Skeletal muscle satellite cell (primary cell): ENCODE measurements around the gene JCAD.

Experiments
- H3K27me3 ChIP-seq: 2 replicates; pipeline ENCODE4 v1.7.0; 2013; ENCODE audit warnings: low read length; ENCODE audit not compliant: control insufficient read depth, insufficient read depth
- H3K36me3 ChIP-seq: 2 replicates; pipeline ENCODE4 v1.7.0; 2013; ENCODE audit warnings: mild to moderate bottlenecking, control low read depth, low read length; ENCODE audit not compliant: insufficient read depth
- H3K4me1 ChIP-seq: 2 replicates; pipeline ENCODE4 v1.7.0; 2013; ENCODE audit warnings: low read length; ENCODE audit not compliant: control insufficient read depth, insufficient read depth
- H3K4me2 ChIP-seq: 2 replicates; pipeline ENCODE4 v1.7.0; 2013; ENCODE audit warnings: mild to moderate bottlenecking, low read length
- H3K4me3 ChIP-seq: 2 replicates; pipeline ENCODE4 v1.7.0; 2013; ENCODE audit warnings: low read length
- H3K9ac ChIP-seq: 2 replicates; pipeline ENCODE4 v1.7.0; 2013; ENCODE audit warnings: mild to moderate bottlenecking, low read depth, low read length, moderate library complexity
- H3K9me3 ChIP-seq: replicated peaks from 2 replicates; pipeline ENCODE4 v1.7.0; 2013; ENCODE audit warnings: mild to moderate bottlenecking, control low read depth, low read length

Gene JCAD

GRCh38 chr10:30072068-30072467, 12.7 kb upstream of the JCAD start:
- Histone ChIP-seq H3K36me3 (no peaks in the 10 kb centered on the region), H3K4me3 (no peak overlapping the region), H3K4me2 (no peak overlapping the region), H3K27me3 (peaks cover 12% of the 10 kb centered on the region), H3K9me3 (no peaks in the 10 kb centered on the region), H3K4me1 (no peaks in the 10 kb centered on the region), H3K9ac (no peak overlapping the region)

GRCh38 chr10:30070001-30070685, 10.8 kb upstream of the JCAD start:
- Histone ChIP-seq H3K27me3 (peaks cover 9% of the 10 kb centered on the region), H3K4me1 (no peaks in the 10 kb centered on the region), H3K9ac (no peak overlapping the region), H3K4me2 (no peak overlapping the region), H3K36me3 (no peaks in the 10 kb centered on the region), H3K4me3 (no peak overlapping the region), H3K9me3 (no peaks in the 10 kb centered on the region)

GRCh38 chr10:30068492-30069223, 9.3 kb upstream of the JCAD start:
- peaks cover 5% of the 10 kb centered on the region for H3K27me3 ChIP-seq
- H3K4me2 ChIP-seq, result no peak overlapping the region
- H3K9ac ChIP-seq, result no peak overlapping the region
- no peaks in the 10 kb centered on the region for H3K4me1 ChIP-seq
- no peaks in the 10 kb centered on the region for H3K36me3 ChIP-seq
- no peak overlapping the region for H3K4me3 ChIP-seq
- no peaks in the 10 kb centered on the region for H3K9me3 ChIP-seq

- Histone ChIP-seq H3K4me3 (no peak overlapping the region), H3K27me3 (peaks cover 18% of the 10 kb centered on the region), H3K9ac (no peak overlapping the region), H3K36me3 (no peaks in the 10 kb centered on the region), H3K4me2 (no peak overlapping the region), H3K4me1 (no peaks in the 10 kb centered on the region), H3K9me3 (no peaks in the 10 kb centered on the region)
Measured at GRCh38 chr10:30063099-30063498, 3.7 kb upstream of the JCAD start.

GRCh38 chr10:30062582-30062981, 3.2 kb upstream of the JCAD start:
- no peaks in the 10 kb centered on the region for H3K4me1 ChIP-seq
- H3K4me3 ChIP-seq, result no peak overlapping the region
- H3K27me3 ChIP-seq, result peaks cover 19% of the 10 kb centered on the region
- no peak overlapping the region for H3K4me2 ChIP-seq
- no peak overlapping the region for H3K9ac ChIP-seq
- H3K36me3 ChIP-seq, result no peaks in the 10 kb centered on the region
- H3K9me3 ChIP-seq, result no peaks in the 10 kb centered on the region

- Histone ChIP-seq H3K27me3 (peaks cover 19% of the 10 kb centered on the region), H3K9me3 (no peaks in the 10 kb centered on the region), H3K4me2 (no peak overlapping the region), H3K9ac (no peak overlapping the region), H3K4me3 (no peak overlapping the region), H3K4me1 (no peaks in the 10 kb centered on the region), H3K36me3 (no peaks in the 10 kb centered on the region)
Measured at GRCh38 chr10:30062090-30062489, 2.7 kb upstream of the JCAD start.

- no peaks in the 10 kb centered on the region for H3K9me3 ChIP-seq
- no peaks in the 10 kb centered on the region for H3K36me3 ChIP-seq
- H3K27me3 ChIP-seq, result peaks cover 25% of the 10 kb centered on the region
- H3K4me2 ChIP-seq, result peak overlapping the region; percentile 89
- peak overlapping the region; percentile 77 for H3K4me3 ChIP-seq
- H3K4me1 ChIP-seq, result peaks cover 5% of the 10 kb centered on the region
- peak overlapping the region; percentile 78 for H3K9ac ChIP-seq
Measured at GRCh38 chr10:30058570-30059132, 735 bp downstream of the JCAD start.

- Histone ChIP-seq H3K9me3 (no peaks in the 10 kb centered on the region), H3K36me3 (no peaks in the 10 kb centered on the region), H3K27me3 (peaks cover 22% of the 10 kb centered on the region), H3K4me3 (no peak overlapping the region), H3K4me1 (peaks cover 5% of the 10 kb centered on the region), H3K4me2 (peak overlapping the region; percentile 89), H3K9ac (no peak overlapping the region)
Measured at GRCh38 chr10:30057894-30058556, 1.4 kb downstream of the JCAD start.

GRCh38 chr10:30057421-30057841, 2.0 kb downstream of the JCAD start:
- Histone ChIP-seq H3K4me3 (no peak overlapping the region), H3K9ac (no peak overlapping the region), H3K4me2 (peak overlapping the region; percentile 1), H3K4me1 (peaks cover 5% of the 10 kb centered on the region), H3K27me3 (peaks cover 20% of the 10 kb centered on the region), H3K36me3 (no peaks in the 10 kb centered on the region), H3K9me3 (no peaks in the 10 kb centered on the region)

- no peak overlapping the region for H3K4me2 ChIP-seq
- H3K36me3 ChIP-seq, result no peaks in the 10 kb centered on the region
- H3K9ac ChIP-seq, result no peak overlapping the region
- peaks cover 5% of the 10 kb centered on the region for H3K4me1 ChIP-seq
- H3K4me3 ChIP-seq, result no peak overlapping the region
- no peaks in the 10 kb centered on the region for H3K9me3 ChIP-seq
- peaks cover 20% of the 10 kb centered on the region for H3K27me3 ChIP-seq
Measured at GRCh38 chr10:30056767-30057355, 2.5 kb downstream of the JCAD start.

GRCh38 chr10:30056281-30056680, 3.1 kb downstream of the JCAD start:
- Histone ChIP-seq H3K9me3 (no peaks in the 10 kb centered on the region), H3K4me1 (peaks cover 5% of the 10 kb centered on the region), H3K4me3 (no peak overlapping the region), H3K4me2 (no peak overlapping the region), H3K9ac (no peak overlapping the region), H3K36me3 (no peaks in the 10 kb centered on the region), H3K27me3 (peaks cover 20% of the 10 kb centered on the region)
